PC-3 (cell line): ENCODE data around the gene MXI1. TPM values are rescaled to one million over a fixed set of nuclear protein-coding genes. Genes with fewer than 3 reads are reported as not detected.
"Not testable (repeated sequence)": the region's sequence is repeated elsewhere in the genome, so short reads cannot be mapped to it uniquely, and the experiment has no call there.

ENCODE experiments used
- ATAC-seq: fragments of 200-7000 bp; cut with Tn5 transposase; 2 replicates; pipeline ENCODE4 v1.9.1; 2020; ENCODE audit warnings: mild to moderate bottlenecking, moderate library complexity
- BruUV-seq: library from RNA; stranded (reverse); fragments of 400-500 nt; replicated peaks from 2 replicates; lab custom pipeline; 2021; lab: Mats Ljungman, UMichigan
- CTCF ChIA-PET: fragments of 300-600 bp; sonication (Branson Sonifier 250); formaldehyde crosslinking; loops from one replicate; lab custom pipeline; 2022; ENCODE audit warnings: antibody characterized with exemption; lab: Charles Lee
- POLR2A ChIA-PET: fragments of 300-600 bp; sonication (Branson Sonifier 250); formaldehyde crosslinking; loops from one replicate; lab custom pipeline; 2022; ENCODE audit warnings: antibody characterized with exemption; ENCODE audit not compliant: unreplicated experiment; lab: Charles Lee
- DNase-seq: peaks from one replicate; pipeline ENCODE4 v3.0.0-alpha.2; 2015
- H2AFZ ChIP-seq: fragments of 300-600 bp; sonication (generic); 2 replicates; pipeline ENCODE4 v1.6.0; 2016; ENCODE audit warnings: antibody characterized with exemption, low read length
- H3F3A ChIP-seq: fragments of 300-600 bp; sonication (generic); one replicate; pipeline ENCODE4 v1.6.0; 2017; ENCODE audit warnings: antibody characterized with exemption, low read length, control low read depth, mild to moderate bottlenecking; ENCODE audit not compliant: unreplicated experiment
- H3K27ac ChIP-seq: fragments of 300-600 bp; sonication (generic); 2 replicates; pipeline ENCODE4 v1.5.1; 2016; ENCODE audit warnings: mild to moderate bottlenecking, low read length
- H3K27me3 ChIP-seq: fragments of 300-600 bp; sonication (generic); 2 replicates; pipeline ENCODE4 v1.6.1; 2016; ENCODE audit warnings: low read length, mixed read lengths
- H3K36me3 ChIP-seq: fragments of 300-600 bp; sonication (generic); 2 replicates; pipeline ENCODE4 v1.6.1; 2016; ENCODE audit warnings: low read depth, mixed run types, low read length, mixed read lengths
- H3K4me1 ChIP-seq: fragments of 300-600 bp; sonication (generic); 2 replicates; pipeline ENCODE4 v1.5.1; 2016; ENCODE audit warnings: low read length; ENCODE audit not compliant: insufficient read depth
- H3K4me2 ChIP-seq: fragments of 300-600 bp; sonication (generic); 2 replicates; pipeline ENCODE4 v1.6.0; 2016; ENCODE audit warnings: low read length
- H3K4me3 ChIP-seq: fragments of 300-600 bp; sonication (generic); 2 replicates; pipeline ENCODE4 v1.5.1; 2016; ENCODE audit warnings: mild to moderate bottlenecking, low read length, mixed read lengths
- H3K79me2 ChIP-seq: fragments of 300-600 bp; sonication (generic); 2 replicates; pipeline ENCODE4 v1.6.1; 2017; ENCODE audit warnings: low read length, mixed read lengths
- H3K9ac ChIP-seq: fragments of 300-600 bp; sonication (generic); 2 replicates; pipeline ENCODE4 v1.6.0; 2016; ENCODE audit warnings: mild to moderate bottlenecking, low read length
- H3K9me2 ChIP-seq: fragments of 300-600 bp; sonication (generic); replicated peaks from 2 replicates; pipeline ENCODE4 v1.6.1; 2016; ENCODE audit warnings: mixed run types, low read length, mixed read lengths
- H3K9me3 ChIP-seq: fragments of 300-600 bp; sonication (generic); 2 replicates; pipeline ENCODE4 v1.6.1; 2016; ENCODE audit warnings: low read length, mixed read lengths
- H4K20me1 ChIP-seq: fragments of 300-600 bp; sonication (generic); 2 replicates; pipeline ENCODE4 v1.6.1; 2016; ENCODE audit warnings: low read length, mixed read lengths
- CTCF ChIP-seq: fragments of 300-600 bp; sonication (generic); conservative IDR thresholded peaks from 2 replicates; pipeline ENCODE4 v1.5.1; 2017; ENCODE audit warnings: antibody characterized with exemption, low read depth, mild to moderate bottlenecking, low read length
- EZH2 ChIP-seq: fragments of 300-600 bp; sonication (generic); IDR thresholded peaks from one replicate; pipeline ENCODE4 v1.6.1; 2017; ENCODE audit warnings: antibody characterized with exemption, mild to moderate bottlenecking, low read length; ENCODE audit not compliant: unreplicated experiment
- EZH2phosphoT487 ChIP-seq: fragments of 300-600 bp; sonication (generic); IDR thresholded peaks from 2 replicates; pipeline ENCODE4 v1.6.1; 2018; ENCODE audit warnings: mild to moderate bottlenecking, antibody characterized with exemption, low read length, borderline replicate concordance
- intact Hi-C: fragments of 100-400 bp; cut with micrococcal nuclease; formaldehyde crosslinking; loops from 2 replicates; pipeline ENCODE4 v1.9.0; 2023
- total RNA-seq: library from RNA; depleted of rRNA; stranded (reverse); fragments of >200 nt; gene quantifications from 2 replicates; pipeline ENCODE4 v1.2.3, GENCODE V29; 2014

Gene MXI1
- total RNA-seq, 1 experiment from 2014 or later = 18.0 TPM

DNA sequence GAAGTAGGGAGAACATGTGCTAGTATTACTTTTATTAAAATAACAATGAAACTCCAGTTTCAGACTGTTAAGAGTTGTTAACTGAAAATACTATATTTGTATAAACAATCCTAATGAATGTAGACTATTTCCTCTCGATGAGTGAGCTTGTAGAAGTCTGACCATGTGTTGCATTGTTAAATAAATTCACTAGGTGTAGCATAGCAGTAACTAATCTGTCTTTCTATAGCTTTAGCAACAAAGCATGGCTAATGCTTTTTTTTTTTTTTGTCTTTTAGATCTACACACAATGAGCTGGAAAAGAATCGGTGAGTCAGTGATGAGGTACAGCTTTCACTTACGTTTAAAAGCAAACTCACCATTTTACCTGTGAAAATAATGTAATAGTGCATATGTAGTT lies 37.1 kb downstream of the MXI1 start:
- no peaks in the 10 kb centered on the region for H3K79me2 ChIP-seq
- ChIA-PET POLR2A (no interaction called here), CTCF (interaction anchor here (0.6 kb wide), 1 partner anchor 13 kb away, joined by 7 read pairs; no protein-coding TSS in a partner anchor)

GRCh38 chr10:110247833-110248232 lies 40.4 kb downstream of the MXI1 start:
- POLR2A ChIA-PET, CTCF ChIA-PET, H3K36me3 ChIP-seq, H4K20me1 ChIP-seq, H3K4me2 ChIP-seq, BruUV-seq, H3K27ac ChIP-seq, H3K9me2 ChIP-seq, H3K9ac ChIP-seq, ATAC-seq, H3K79me2 ChIP-seq, intact Hi-C loops, DNase-seq, H2AFZ ChIP-seq, H3K9me3 ChIP-seq, H3K27me3 ChIP-seq, H3K4me3 ChIP-seq, H3F3A ChIP-seq, H3K4me1 ChIP-seq: not testable (repeated sequence)

More for the DNA sequence above, 37.1 kb downstream of the MXI1 start:
- Histone ChIP-seq H3K27me3 (no peaks in the 10 kb centered on the region), H3K9ac (no peak overlapping the region), H3K9me3 (no peaks in the 10 kb centered on the region), H3K27ac (no peak overlapping the region), H3F3A (no peaks in the 10 kb centered on the region), H3K4me1 (no peaks in the 10 kb centered on the region), H3K4me2 (no peak overlapping the region), H2AFZ (no peak overlapping the region), H3K4me3 (no peak overlapping the region), H4K20me1 (no peaks in the 10 kb centered on the region), H3K36me3 (no peaks in the 10 kb centered on the region), H3K9me2 (no peaks in the 10 kb centered on the region)
- intact Hi-C loops = no loop called here
- ATAC-seq (no peak), DNase-seq (no peak)
- TF ChIP-seq EZH2 (no peak), CTCF (no peak), EZH2phosphoT487 (no peak)
- BruUV-seq = no TSS peak

- H3F3A ChIP-seq, H3K9me2 ChIP-seq, H3K79me2 ChIP-seq, intact Hi-C loops, H3K27me3 ChIP-seq, H3K27ac ChIP-seq, DNase-seq, H3K36me3 ChIP-seq, ATAC-seq, H4K20me1 ChIP-seq, H2AFZ ChIP-seq, H3K9me3 ChIP-seq, BruUV-seq, CTCF ChIA-PET, H3K4me1 ChIP-seq, H3K4me2 ChIP-seq, POLR2A ChIA-PET, H3K9ac ChIP-seq, H3K4me3 ChIP-seq: not testable (repeated sequence)
These were observed 42.1 kb downstream of the MXI1 start for GRCh38 chr10:110249489-110249888.

- H3K4me1 ChIP-seq, H3K79me2 ChIP-seq, H3K9me2 ChIP-seq, DNase-seq, H3K36me3 ChIP-seq, H4K20me1 ChIP-seq, ATAC-seq, H2AFZ ChIP-seq, BruUV-seq, H3F3A ChIP-seq, H3K4me2 ChIP-seq, H3K9ac ChIP-seq, H3K9me3 ChIP-seq, intact Hi-C loops, H3K4me3 ChIP-seq, H3K27me3 ChIP-seq, H3K27ac ChIP-seq, CTCF ChIA-PET: not testable (repeated sequence)
- POLR2A ChIA-PET = interaction anchor here (0.6 kb wide), 1 partner anchor 668 kb away, joined by 6 read pairs; the partner anchor contains the start of genes BBIP1 and SHOC2
These were observed 44.0 kb downstream of the MXI1 start for GRCh38 chr10:110251392-110251791.
